Heart left ventricle (tissue), 16 donors: ENCODE measurements around the gene FBXL19. TPM values are rescaled to one million over a fixed set of nuclear protein-coding genes. Genes with fewer than 3 reads are reported as not detected.
A peak's percentile ranks its signal among the peaks of the same experiment; 100 is the strongest.

Source experiments
- ATAC-seq, 4 donors: fragments of 200-7000 bp; cut with Tn5 transposase; one replicate each; pipeline ENCODE4 v1.9.1; 2020 to 2022; ENCODE audit warnings: moderate library complexity in 4 of 4, mild to moderate bottlenecking in 3 of 4, moderate number of reproducible peaks in 1 of 4
- DNase-seq, 5 donors: peaks; one replicate each; pipeline ENCODE4 v3.0.0-alpha.2; 2020
- H3K27ac ChIP-seq, 12 donors: fragments of 200-600 bp; sonication (generic) in 4 of 12; one replicate each; pipeline versions ENCODE4 v1.5.0 to v1.8.0; 2016 to 2022; ENCODE audit warnings: mild to moderate bottlenecking in 2 of 12
- H3K27me3 ChIP-seq, 9 donors: fragments of 200-600 bp; sonication (generic) in 2 of 9; one replicate each; pipeline versions ENCODE4 v1.5.1 to v1.8.0; 2016 to 2022; ENCODE audit warnings: mild to moderate bottlenecking in 3 of 9
- H3K36me3 ChIP-seq, 9 donors: fragments of 200-600 bp; sonication (generic) in 2 of 9; one replicate each; pipeline versions ENCODE4 v1.5.0 to v1.8.0; 2018 to 2022; ENCODE audit warnings: mild to moderate bottlenecking in 2 of 9
- H3K4me1 ChIP-seq, 12 donors: fragments of 200-600 bp; sonication (generic) in 4 of 12; one replicate each; pipeline versions ENCODE4 v1.5.0 to v1.8.0; 2016 to 2022; ENCODE audit warnings: mild to moderate bottlenecking in 3 of 12
- H3K4me3 ChIP-seq, 12 donors: fragments of 200-600 bp; sonication (generic) in 4 of 12; one replicate each; pipeline versions ENCODE4 v1.5.0 to v1.8.0; 2017 to 2022; ENCODE audit warnings: mild to moderate bottlenecking in 9 of 12, moderate library complexity in 4 of 12
- H3K9me3 ChIP-seq, 12 donors: fragments of 200-600 bp; sonication (generic) in 4 of 12; one replicate each; pipeline versions ENCODE4 v1.5.0 to v1.8.0; 2016 to 2022; ENCODE audit warnings: mild to moderate bottlenecking in 1 of 12
- POLR2A ChIP-seq, 2 donors: fragments of 450-650 bp; IDR thresholded peaks; one replicate each; pipeline ENCODE4 v1.6.1; 2017; ENCODE audit warnings: antibody characterized with exemption in 2 of 2, mild to moderate bottlenecking in 2 of 2, moderate library complexity in 2 of 2
- WGBS, 4 donors: extraction: QIAGEN DNeasy Blood & Tissue Kit in 2 of 4; methylation state at CpG; one replicate each; pipeline versions ENCODE4 v1.1.5 to v1.1.7; 2013 to 2018; 5-methylcytosine and 5-hydroxymethylcytosine counted together
- intact Hi-C, 10 donors: fragments of 100-400 bp; cut with DNase I; formaldehyde crosslinking; loops; one replicate each; pipeline versions ENCODE4 v1.11.1 to v1.14.2; 2022
- long read RNA-seq, 3 donors: library from polyadenylated mRNA; unstranded; transcript quantifications; one replicate each; pipeline ENCODE4 v2.0.0, GENCODE V29; 2020 to 2021
- polyA plus RNA-seq, 2 donors: library from polyadenylated mRNA; stranded (reverse); fragments of 200-250 nt; gene quantifications; one replicate each; pipeline ENCODE4 v1.2.3, GENCODE V29; 2013
- total RNA-seq, 9 donors: library from RNA; depleted of rRNA in 2 of 9; stranded (reverse); fragments of >200 nt in 2 of 9; fragmentation: NEBNext Ultra II Directional in 3 of 9; extraction: Animal tissue kit (Norgen Biotek cat#: 25700) in 3 of 9; gene quantifications; one replicate each; pipeline versions ENCODE4 v1.1.0 to v1.2.4, GENCODE V29; 2016 to 2023
- TF ChIP-seq, protein P1 (sequence below), 12 donors: fragments of 200-600 bp; sonication (generic) in 4 of 12; IDR thresholded peaks; one replicate each; pipeline versions ENCODE4 v1.5.0 to v1.8.0; 2018 to 2022; ENCODE audit warnings: antibody characterized with exemption in 12 of 12, mild to moderate bottlenecking in 5 of 12
- donor health status: ischemic (EF 13 %, LVEDD 7.1; RV severe dilation, severe dysfunction).
- donor health status: healthy with polysubstance abuse.
- donor health status: DM: no; HTN: yes; CAD: no.
- donor health status: DM: no; HTN: no; CAD: no.
- donor health status: ischemic (EF 25% LVEDD 6.9; RV normal size, moderate dysfunction).
- donor health status: ischemic (EF 25% LVEDD 5.7; RV mildly dilated, moderate dysfunction).
- donor health status: healthy.
- donor health status: DM: yes; HTN: yes; CAD: no.
- donor health status: ischemic (EF 35%, LVEDD 5.7; RV mildly dilated, moderate dysfunction).
- donor health status: nonischemic (EF 11% LVEDD 7.7; RV severe dilation, severe dysfunction).
- donor health status: DM: yes; HTN: yes; CAD: no.
- donor health status: PGD.
- donor health status: ischemic (EF 29% LVEDD 5.4; RV normal size, mild dysfunction).
- donor health status: nonischemic (EF 23%, LVEDD 6.1; RV moderate dilation, normal function).

Gene FBXL19
- total RNA-seq (10 to 100 TPM in 2 of 9 donors, 1 to 10 TPM in 7; 4.5 to 15.5 (median 7.9) TPM), polyA plus RNA-seq (1 to 10 TPM; 7.9 to 9.1 TPM)
- long read RNA-seq, donor 1, partial matches to known transcripts: 0 of 4 reads
- long read RNA-seq, donor 1, other reads (novel, unspliced or antisense): 4 of 4 reads
- long read RNA-seq, donor 2: 0 reads
- long read RNA-seq, donor 3, partial matches to known transcripts: 0 of 1 reads
- long read RNA-seq, donor 3, other reads (novel, unspliced or antisense): 1 of 1 reads

GRCh38 chr16:30923554-30924075 lies at the start of gene FBXL19:
TSS of gene FBXL19 (plus strand) at chr16:30923572. CDS start at chr16:30925755, 2,183 bp downstream.
- Histone ChIP-seq H3K27me3 (no peaks in the 10 kb centered on the region), H3K9me3 (no peaks in the 10 kb centered on the region), H3K27ac (peak within 1 kb of the TSS; percentile 74 to 98 (median 94)), H3K4me1 (peaks cover 0 to 28% (median 9%) of the 10 kb centered on the region in 12 donors), H3K36me3 (peaks cover 0 to 8% (median 0%) of the 10 kb centered on the region in 9 donors), H3K4me3 (peak within 1 kb of the TSS; percentile 52 to 80 (median 66))
- 0 to 2% (median 1%) methylated on average over 15 to 31 of the region's 31 CpGs for WGBS, 4 donors
- TF ChIP-seq, protein P1, sequence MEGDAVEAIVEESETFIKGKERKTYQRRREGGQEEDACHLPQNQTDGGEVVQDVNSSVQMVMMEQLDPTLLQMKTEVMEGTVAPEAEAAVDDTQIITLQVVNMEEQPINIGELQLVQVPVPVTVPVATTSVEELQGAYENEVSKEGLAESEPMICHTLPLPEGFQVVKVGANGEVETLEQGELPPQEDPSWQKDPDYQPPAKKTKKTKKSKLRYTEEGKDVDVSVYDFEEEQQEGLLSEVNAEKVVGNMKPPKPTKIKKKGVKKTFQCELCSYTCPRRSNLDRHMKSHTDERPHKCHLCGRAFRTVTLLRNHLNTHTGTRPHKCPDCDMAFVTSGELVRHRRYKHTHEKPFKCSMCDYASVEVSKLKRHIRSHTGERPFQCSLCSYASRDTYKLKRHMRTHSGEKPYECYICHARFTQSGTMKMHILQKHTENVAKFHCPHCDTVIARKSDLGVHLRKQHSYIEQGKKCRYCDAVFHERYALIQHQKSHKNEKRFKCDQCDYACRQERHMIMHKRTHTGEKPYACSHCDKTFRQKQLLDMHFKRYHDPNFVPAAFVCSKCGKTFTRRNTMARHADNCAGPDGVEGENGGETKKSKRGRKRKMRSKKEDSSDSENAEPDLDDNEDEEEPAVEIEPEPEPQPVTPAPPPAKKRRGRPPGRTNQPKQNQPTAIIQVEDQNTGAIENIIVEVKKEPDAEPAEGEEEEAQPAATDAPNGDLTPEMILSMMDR (IDR thresholded peaks at IDR 0.05): no peak
- TF ChIP-seq POLR2A (IDR thresholded peaks at IDR 0.05): no peak
- DNase-seq (peak in 4 of 5 donors; percentile 54 to 74 (median 59)), ATAC-seq (no peak)
- intact Hi-C loops: loop anchor here in 4 of 10 donors (2.0 to 5.0 kb wide), 5 partner anchors 27 to 266 kb away; partner anchors contain the start of genes CTF1 (in 1 of the 4), FBRS (in 1 of the 4) and SRCAP (in 1 of the 4)

- Histone ChIP-seq H3K4me3 (peak overlapping the region; percentile 52 to 99 (median 87)), H3K27me3 (no peaks in the 10 kb centered on the region), H3K36me3 (peaks cover 0 to 18% (median 7%) of the 10 kb centered on the region in 9 donors), H3K9me3 (no peaks in the 10 kb centered on the region), H3K4me1 (peaks cover 3 to 29% (median 20%) of the 10 kb centered on the region in 12 donors), H3K27ac (peak overlapping the region; percentile 80 to 100 (median 94))
- TF ChIP-seq POLR2A (IDR thresholded peaks at IDR 0.05): no peak
- TF ChIP-seq, protein P1 (IDR thresholded peaks at IDR 0.05): no peak
- ATAC-seq: no peak
- 28 to 34% (median 31%) methylated on average over 23 of the region's 23 CpGs for WGBS, 4 donors
- intact Hi-C loops: loop anchor here in 6 of 10 donors (1.0 to 10.0 kb wide), 7 partner anchors 20 to 70 kb away; partner anchors contain the start of genes BCL7C (in 1 of the 6) and CTF1 (in 1 of the 6)
- DNase-seq: peak in 1 of 5 donors; percentile 30
Measured at GRCh38 chr16:30874244-30874820, 49.0 kb upstream of the FBXL19 start.

DNA sequence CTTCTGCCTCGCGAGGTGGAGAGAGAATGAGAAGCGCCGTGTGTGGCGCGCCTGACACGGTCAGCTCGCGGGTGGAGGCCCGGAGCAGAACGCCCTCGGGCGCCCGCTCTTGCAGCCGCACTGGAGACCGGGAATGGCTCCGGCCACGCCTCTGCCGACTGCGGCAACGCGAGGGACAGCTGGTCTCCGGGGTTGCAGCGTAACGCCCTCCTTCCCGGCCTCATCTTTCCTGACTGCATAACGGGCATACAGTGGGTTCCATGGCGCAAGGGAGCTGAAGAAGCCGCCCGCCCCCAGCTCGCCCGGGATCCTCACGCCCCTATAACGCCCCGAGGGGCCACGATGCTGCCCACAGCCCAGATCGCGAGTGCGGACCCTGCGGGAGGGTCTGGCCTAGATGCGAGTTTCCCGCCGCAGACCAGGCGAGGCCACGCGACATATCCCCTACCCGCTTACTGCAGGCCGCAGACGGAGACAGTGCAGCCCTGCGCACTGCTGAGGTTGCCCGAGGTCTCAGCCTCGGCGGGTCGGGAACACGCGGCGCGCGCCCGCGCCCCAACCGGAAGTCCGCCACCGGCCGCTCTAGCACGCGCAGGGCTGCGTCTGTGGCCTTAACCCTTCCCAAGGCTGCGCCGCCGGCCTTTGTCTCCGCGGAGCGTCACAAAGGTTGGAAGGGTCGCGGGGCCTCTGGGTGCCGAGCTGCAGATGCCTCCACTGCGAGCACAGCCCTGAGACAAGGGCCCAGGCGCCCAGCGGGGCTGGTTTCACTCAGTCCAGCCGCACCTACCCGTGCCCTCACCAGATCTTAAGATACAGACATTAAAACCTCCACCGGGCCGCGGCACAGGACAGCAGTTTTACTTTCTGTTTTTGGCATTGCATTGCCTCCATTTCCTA lies 48.3 kb upstream of the FBXL19 start:
- 0% methylated on average over 39 to 85 of the region's 85 CpGs for WGBS, 4 donors
- H3K36me3 ChIP-seq: peaks cover 0 to 24% (median 13%) of the 10 kb centered on the region in 9 donors

More for the DNA sequence above, 48.3 kb upstream of the FBXL19 start:
- H3K4me3 ChIP-seq: peak overlapping the region; percentile 52 to 99 (median 87)
- H3K27ac ChIP-seq: peak overlapping the region; percentile 80 to 100 (median 94)
- peak; percentile 97 to 99 (median 98) for ATAC-seq
- H3K4me1 ChIP-seq: peaks cover 3 to 29% (median 20%) of the 10 kb centered on the region in 12 donors
- DNase-seq: peak; percentile 92 to 96 (median 95)
- H3K27me3 ChIP-seq: no peaks in the 10 kb centered on the region
- H3K9me3 ChIP-seq: no peaks in the 10 kb centered on the region
- intact Hi-C loops: loop anchor here in 6 of 10 donors (1.0 to 10.0 kb wide), 9 partner anchors 19 to 70 kb away; partner anchors contain the start of genes BCL7C (in 2 of the 6) and CTF1 (in 1 of the 6)
- TF ChIP-seq, protein P1 (IDR thresholded peaks at IDR 0.05): peak in 1 of 12 donors; percentile 12
- peak in 1 of 2 donors; percentile 86 for TF ChIP-seq POLR2A (IDR thresholded peaks at IDR 0.05)
